IMR-90 (cell line): Measurements from ENCODE around the gene ENOX2. TPM values are rescaled to one million over a fixed set of nuclear protein-coding genes. Genes with fewer than 3 reads are reported as not detected.
A peak's percentile ranks its signal among the peaks of the same experiment; 100 is the strongest.

ENCODE experiments used
- ATAC-seq: fragments of 200-7000 bp; cut with Tn5 transposase; 2 replicates; pipeline ENCODE4 v1.9.1; 2020; ENCODE audit warnings: low read depth, mild to moderate bottlenecking, moderate library complexity
- BruUV-seq: library from RNA; stranded (reverse); fragments of 400-500 nt; replicated peaks from 2 replicates; lab custom pipeline; 2021; lab: Mats Ljungman, UMichigan
- CTCF ChIA-PET: fragments of 300-600 bp; formaldehyde crosslinking; extraction: SDS; loops from one replicate; lab custom pipeline; 2021; ENCODE audit warnings: antibody characterized with exemption; lab: Yijun Ruan, JAX
- POLR2A ChIA-PET: fragments of 300-600 bp; sonication (Branson Sonifier 250); formaldehyde crosslinking; loops from one replicate; lab custom pipeline; 2022; ENCODE audit warnings: antibody characterized with exemption; ENCODE audit not compliant: unreplicated experiment; lab: Charles Lee
- DNase-seq: peaks from one replicate; pipeline ENCODE4 v3.0.0; 2013
- H2AFZ ChIP-seq: replicated peaks from 2 replicates; pipeline ENCODE3; 2013; ENCODE audit warnings: low read length, mild to moderate bottlenecking; ENCODE audit not compliant: poor library complexity
- H2AK5ac ChIP-seq: 2 replicates; pipeline ENCODE4 v1.6.1; 2013; ENCODE audit warnings: low read depth, low read length, inconsistent platforms
- H2AK9ac ChIP-seq: replicated peaks from 2 replicates; pipeline ENCODE3; 2013; ENCODE audit warnings: mild to moderate bottlenecking, low read depth, low read length, moderate library complexity; ENCODE audit not compliant: poor library complexity
- H2BK120ac ChIP-seq: 2 replicates; pipeline ENCODE4 v1.6.1; 2013; ENCODE audit warnings: low read depth, low read length, inconsistent platforms
- H2BK15ac ChIP-seq: 3 replicates; pipeline ENCODE4 v1.6.1; 2013; ENCODE audit warnings: low read depth, low read length, inconsistent platforms
- H2BK20ac ChIP-seq: 2 replicates; pipeline ENCODE4 v1.6.1; 2013; ENCODE audit warnings: low read depth, mild to moderate bottlenecking, inconsistent platforms, low read length, moderate library complexity
- H2BK5ac ChIP-seq: 2 replicates; pipeline ENCODE4 v1.6.1; 2013; ENCODE audit warnings: mild to moderate bottlenecking, low read depth, low read length, inconsistent platforms; ENCODE audit not compliant: poor library complexity, severe bottlenecking
- H3K14ac ChIP-seq: replicated peaks from 2 replicates; pipeline ENCODE4 v1.6.1; 2013; ENCODE audit warnings: low read depth, low read length, inconsistent platforms
- H3K18ac ChIP-seq: 2 replicates; pipeline ENCODE4 v1.6.1; 2013; ENCODE audit warnings: low read depth, low read length, control low read depth
- H3K23ac ChIP-seq: 2 replicates; pipeline ENCODE4 v1.6.1; 2013; ENCODE audit warnings: low read depth, low read length, inconsistent platforms
- H3K27ac ChIP-seq: 2 replicates; pipeline ENCODE4 v1.5.1; 2013; ENCODE audit warnings: mild to moderate bottlenecking, control low read depth, low read length; ENCODE audit not compliant: insufficient read depth
- H3K27me3 ChIP-seq: 2 replicates; pipeline ENCODE4 v1.6.1; 2013; ENCODE audit warnings: low read length; ENCODE audit not compliant: control insufficient read depth, insufficient read depth
- H3K36me3 ChIP-seq: 2 replicates; pipeline ENCODE4 v1.6.1; 2013; ENCODE audit warnings: low read length, mixed read lengths; ENCODE audit not compliant: control insufficient read depth, insufficient read depth
- H3K4ac ChIP-seq: 2 replicates; pipeline ENCODE4 v1.6.1; 2013; ENCODE audit warnings: low read depth, low read length, inconsistent platforms
- H3K4me1 ChIP-seq: 2 replicates; pipeline ENCODE4 v1.6.1; 2013; ENCODE audit warnings: low read length, mixed read lengths; ENCODE audit not compliant: control insufficient read depth, insufficient read depth
- H3K4me2 ChIP-seq: 2 replicates; pipeline ENCODE4 v1.6.1; 2013; ENCODE audit warnings: low read depth, mild to moderate bottlenecking, control low read depth, low read length, moderate library complexity
- H3K4me3 ChIP-seq: 2 replicates; pipeline ENCODE4 v1.5.1; 2013; ENCODE audit warnings: low read depth, mild to moderate bottlenecking, control low read depth, low read length, moderate library complexity; ENCODE audit not compliant: insufficient read depth
- H3K56ac ChIP-seq: 2 replicates; pipeline ENCODE4 v1.6.1; 2013; ENCODE audit warnings: low read length, inconsistent platforms; ENCODE audit not compliant: insufficient read depth; ENCODE audit errors: extremely low read depth
- H3K79me1 ChIP-seq, 2 experiments: 2 replicates each; pipeline ENCODE4 v1.6.1; 2013; ENCODE audit warnings: low read length in 2 of 2, inconsistent platforms in 1 of 2, low read depth in 1 of 2
- H3K9ac ChIP-seq: 2 replicates; pipeline ENCODE4 v1.6.1; 2013; ENCODE audit warnings: low read depth, low read length, control low read depth
- H3K9me1 ChIP-seq: 2 replicates; pipeline ENCODE4 v1.6.1; 2013; ENCODE audit warnings: low read length, inconsistent platforms; ENCODE audit not compliant: insufficient read depth
- H3K9me3 ChIP-seq: 2 replicates; pipeline ENCODE4 v1.6.1; 2013; ENCODE audit warnings: low read length; ENCODE audit not compliant: control insufficient read depth, insufficient read depth
- H4K20me1 ChIP-seq: 2 replicates; pipeline ENCODE4 v1.6.1; 2013; ENCODE audit warnings: low read length, inconsistent platforms; ENCODE audit not compliant: insufficient read depth
- H4K5ac ChIP-seq: 2 replicates; pipeline ENCODE4 v1.6.1; 2013; ENCODE audit warnings: mild to moderate bottlenecking, low read depth, low read length, control low read depth
- H4K8ac ChIP-seq, 2 experiments: 2 replicates each; pipeline ENCODE4 v1.6.1; 2013; ENCODE audit warnings: low read depth in 2 of 2, low read length in 2 of 2, control low read depth in 1 of 2, inconsistent platforms in 1 of 2
- H4K91ac ChIP-seq: 2 replicates; pipeline ENCODE4 v1.6.1; 2013; ENCODE audit warnings: low read depth, low read length, inconsistent platforms; ENCODE audit not compliant: insufficient read depth
- BHLHE40 ChIP-seq: fragments of 150-350 bp; IDR thresholded peaks from 2 replicates; pipeline ENCODE4 v1.6.1; 2016; ENCODE audit warnings: mild to moderate bottlenecking, low read depth, low read length
- CEBPB ChIP-seq: IDR thresholded peaks from 2 replicates; pipeline ENCODE4 v1.6.1; 2012; ENCODE audit warnings: low read depth, low read length, improper control_type of control experiment
- CHD1 ChIP-seq: IDR thresholded peaks from 2 replicates; pipeline ENCODE4 v1.6.1; 2012; ENCODE audit warnings: low read depth, low read length, improper control_type of control experiment
- ELK1 ChIP-seq: fragments of 150-350 bp; IDR thresholded peaks from 2 replicates; pipeline ENCODE4 v1.6.1; 2016; ENCODE audit warnings: low read depth, mild to moderate bottlenecking, low read length, moderate library complexity, borderline replicate concordance
- FOS ChIP-seq: fragments of 150-350 bp; IDR thresholded peaks from 2 replicates; pipeline ENCODE4 v1.6.1; 2016; ENCODE audit warnings: low read depth, low read length
- MAFK ChIP-seq: IDR thresholded peaks from 2 replicates; pipeline ENCODE4 v1.6.1; 2012; ENCODE audit warnings: low read depth, low read length, improper control_type of control experiment
- MAZ ChIP-seq: IDR thresholded peaks from 2 replicates; pipeline ENCODE4 v1.6.1; 2012; ENCODE audit warnings: low read depth, mild to moderate bottlenecking, low read length, improper control_type of control experiment, moderate library complexity, borderline replicate concordance
- MXI1 ChIP-seq: IDR thresholded peaks from 2 replicates; pipeline ENCODE4 v1.6.1; 2012; ENCODE audit warnings: low read depth, mild to moderate bottlenecking, low read length, moderate library complexity, borderline replicate concordance
- NFE2L2 ChIP-seq: fragments of 150-350 bp; IDR thresholded peaks from 2 replicates; pipeline ENCODE4 v1.6.1; 2016; ENCODE audit warnings: low read depth, mild to moderate bottlenecking, low read length
- POLR2A ChIP-seq: IDR thresholded peaks from 2 replicates; pipeline ENCODE4 v1.6.1; 2012; ENCODE audit warnings: mild to moderate bottlenecking, low read depth, low read length
- RAD21 ChIP-seq: IDR thresholded peaks from 2 replicates; pipeline ENCODE4 v1.6.1; 2012; ENCODE audit warnings: low read length, improper control_type of control experiment
- RCOR1 ChIP-seq: IDR thresholded peaks from 2 replicates; pipeline ENCODE4 v1.6.1; 2012; ENCODE audit warnings: mild to moderate bottlenecking, low read length, improper control_type of control experiment; ENCODE audit not compliant: insufficient replicate concordance
- RFX5 ChIP-seq: IDR thresholded peaks from 2 replicates; pipeline ENCODE4 v1.8.0; 2012; ENCODE audit warnings: low read depth, mild to moderate bottlenecking, low read length, moderate library complexity
- SMC3 ChIP-seq: fragments of 150-350 bp; IDR thresholded peaks from 2 replicates; pipeline ENCODE4 v1.6.1; 2016; ENCODE audit warnings: low read depth, mild to moderate bottlenecking, antibody characterized with exemption, low read length, moderate library complexity
- WGBS, 2 experiments: methylation state at CpG; one replicate each; pipeline versions ENCODE4 v1.1.5 to v1.1.7; 2013; ENCODE audit warnings: missing lambda C conversion rate in 2 of 2; ENCODE audit not compliant: insufficient read length in 1 of 2; ENCODE audit errors: extremely low coverage in 2 of 2; 5-methylcytosine and 5-hydroxymethylcytosine counted together
- dilution Hi-C: fragments of 300-500 bp; cut with HindIII; formaldehyde crosslinking; loops from one replicate; pipeline ENCODE4 v1.14.3; 2018; ENCODE audit warnings: low sequenced_read_pairs; ENCODE audit not compliant: unreplicated experiment
- in situ Hi-C: fragments of 300-500 bp; cut with MboI; formaldehyde crosslinking; loops from 3 replicates; pipeline ENCODE4 v1.14.3; 2019; ENCODE audit warnings: low sequenced_read_pairs, inconsistent platforms, mixed read lengths
- intact Hi-C: fragments of 100-400 bp; cut with micrococcal nuclease; formaldehyde crosslinking; loops from 2 replicates; pipeline ENCODE4 v1.10.0; 2022
- polyA plus RNA-seq, 3 experiments: library from polyadenylated mRNA; depleted of rRNA; stranded (reverse); fragments of >200 nt; gene quantifications; 2 replicates each; pipeline ENCODE4 v1.2.3, GENCODE V29; 2012; ENCODE audit warnings: low replicate concordance in 1 of 3
- total RNA-seq: library from RNA; depleted of rRNA; stranded (reverse); fragments of >200 nt; gene quantifications from 2 replicates; pipeline ENCODE4 v1.2.3, GENCODE V29; 2012
- TF ChIP-seq, protein P1 (sequence below): fragments of 150-350 bp; IDR thresholded peaks from 2 replicates; pipeline ENCODE4 v1.6.1; 2017; ENCODE audit warnings: mild to moderate bottlenecking, antibody characterized with exemption, low read length, low read depth
- TF ChIP-seq, protein P2 (sequence below): conservative IDR thresholded peaks from 2 replicates; pipeline ENCODE4 v1.5.1; 2012; ENCODE audit warnings: mild to moderate bottlenecking, low read depth, low read length, improper control_type of control experiment

Gene ENOX2
- total and polyA plus RNA-seq, 2 of the 4 experiments (the other 2 are of a cell fraction), result 6.3 to 11.8 TPM

DNA sequence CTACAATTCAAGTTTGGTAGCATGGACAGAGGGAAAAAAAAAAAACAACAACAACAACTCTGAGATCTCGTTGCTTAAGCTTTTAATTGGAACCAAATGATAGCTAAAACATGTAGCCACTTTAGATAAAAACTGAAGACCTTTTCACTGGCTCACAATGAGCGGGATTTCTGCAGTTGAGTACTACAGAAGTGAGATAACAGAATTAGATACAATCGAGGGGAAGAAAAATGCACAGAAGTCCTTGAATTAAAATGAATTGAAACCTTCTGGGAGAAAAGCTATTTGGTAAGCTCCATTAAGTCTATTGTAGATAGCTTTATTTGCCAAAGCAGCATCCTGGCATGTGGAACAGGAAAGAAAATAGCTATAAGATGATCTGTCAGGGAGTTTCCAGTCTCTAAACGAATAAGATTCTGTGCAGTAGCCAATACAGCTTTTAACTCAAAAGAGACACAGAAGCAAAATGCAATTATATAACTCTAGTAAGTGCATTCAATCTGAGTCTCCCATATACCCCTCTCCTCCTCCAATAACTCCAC lies 248.5 kb downstream of the ENOX2 start:
- H4K8ac ChIP-seq, result no peak overlapping the region
- ChIA-PET POLR2A (no interaction called here), CTCF (no interaction called here)
- no peak overlapping the region for H4K91ac ChIP-seq
- H3K27ac ChIP-seq, result no peak overlapping the region
- no TSS peak for BruUV-seq
- no peak overlapping the region for H3K56ac ChIP-seq
- peak; percentile 43 for DNase-seq
- no peak overlapping the region for H3K23ac ChIP-seq
- no peak overlapping the region for H3K14ac ChIP-seq
- H3K4ac ChIP-seq, result no peak overlapping the region
- no peak overlapping the region for H2AK9ac ChIP-seq
- H3K9ac ChIP-seq, result no peak overlapping the region
- H3K36me3 ChIP-seq, result no peaks in the 10 kb centered on the region
- intact Hi-C loops (no loop called here), in situ Hi-C loops (no loop called here), dilution Hi-C loops (no loop called here)
- H2AK5ac ChIP-seq, result no peak overlapping the region
- no peaks in the 10 kb centered on the region for H3K79me1 ChIP-seq
- H2BK20ac ChIP-seq, result no peak overlapping the region
- H2BK5ac ChIP-seq, result no peak overlapping the region
- 0 out of 2 replicates have a peak, but pooled peaks have one; percentile 24 for ATAC-seq
- no peak overlapping the region for H3K18ac ChIP-seq
- H3K27me3 ChIP-seq, result peaks cover 1% of the 10 kb centered on the region; the same call in 1 of the 2 replicates
- H2AFZ ChIP-seq, result no peak overlapping the region
- H2BK120ac ChIP-seq, result no peak overlapping the region
- H2BK15ac ChIP-seq, result no peak overlapping the region
- no peak overlapping the region for H3K4me3 ChIP-seq
- WGBS, 2 experiments, result no CpG with 5 or more reads among the region's 4 CpGs
- no peaks in the 10 kb centered on the region for H3K9me3 ChIP-seq
- no peaks in the 10 kb centered on the region for H4K20me1 ChIP-seq
- H3K9me1 ChIP-seq, result no peaks in the 10 kb centered on the region
- TF ChIP-seq SMC3 (no peak), POLR2A (no peak), CHD1 (no peak), MAZ (no peak), CEBPB (no peak), RCOR1 (no peak), BHLHE40 (no peak), MXI1 (no peak), NFE2L2 (no peak), ELK1 (no peak), MAFK (no peak), FOS (no peak), RFX5 (no peak), RAD21 (no peak)
- TF ChIP-seq, protein P1, sequence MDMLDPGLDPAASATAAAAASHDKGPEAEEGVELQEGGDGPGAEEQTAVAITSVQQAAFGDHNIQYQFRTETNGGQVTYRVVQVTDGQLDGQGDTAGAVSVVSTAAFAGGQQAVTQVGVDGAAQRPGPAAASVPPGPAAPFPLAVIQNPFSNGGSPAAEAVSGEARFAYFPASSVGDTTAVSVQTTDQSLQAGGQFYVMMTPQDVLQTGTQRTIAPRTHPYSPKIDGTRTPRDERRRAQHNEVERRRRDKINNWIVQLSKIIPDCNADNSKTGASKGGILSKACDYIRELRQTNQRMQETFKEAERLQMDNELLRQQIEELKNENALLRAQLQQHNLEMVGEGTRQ, result no peak
- TF ChIP-seq, protein P2, sequence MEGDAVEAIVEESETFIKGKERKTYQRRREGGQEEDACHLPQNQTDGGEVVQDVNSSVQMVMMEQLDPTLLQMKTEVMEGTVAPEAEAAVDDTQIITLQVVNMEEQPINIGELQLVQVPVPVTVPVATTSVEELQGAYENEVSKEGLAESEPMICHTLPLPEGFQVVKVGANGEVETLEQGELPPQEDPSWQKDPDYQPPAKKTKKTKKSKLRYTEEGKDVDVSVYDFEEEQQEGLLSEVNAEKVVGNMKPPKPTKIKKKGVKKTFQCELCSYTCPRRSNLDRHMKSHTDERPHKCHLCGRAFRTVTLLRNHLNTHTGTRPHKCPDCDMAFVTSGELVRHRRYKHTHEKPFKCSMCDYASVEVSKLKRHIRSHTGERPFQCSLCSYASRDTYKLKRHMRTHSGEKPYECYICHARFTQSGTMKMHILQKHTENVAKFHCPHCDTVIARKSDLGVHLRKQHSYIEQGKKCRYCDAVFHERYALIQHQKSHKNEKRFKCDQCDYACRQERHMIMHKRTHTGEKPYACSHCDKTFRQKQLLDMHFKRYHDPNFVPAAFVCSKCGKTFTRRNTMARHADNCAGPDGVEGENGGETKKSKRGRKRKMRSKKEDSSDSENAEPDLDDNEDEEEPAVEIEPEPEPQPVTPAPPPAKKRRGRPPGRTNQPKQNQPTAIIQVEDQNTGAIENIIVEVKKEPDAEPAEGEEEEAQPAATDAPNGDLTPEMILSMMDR, result no peak
- H3K4me2 ChIP-seq, result no peak overlapping the region
- H3K4me1 ChIP-seq, result no peaks in the 10 kb centered on the region
- no peak overlapping the region for H4K5ac ChIP-seq
